Astrocyte of the spinal cord (primary cell): Measurements from ENCODE around the gene FOXK2.

Experiments used
- DNase-seq: peaks from one replicate; pipeline ENCODE4 v3.0.0; 2011; ENCODE audit warnings: low read depth, low spot score
- H3K4me3 ChIP-seq: 2 replicates; pipeline ENCODE4 v1.5.1; 2011; ENCODE audit warnings: low read depth, mild to moderate bottlenecking, low read length, moderate library complexity
- in situ Hi-C: cut with HindIII; loops from 2 replicates; pipeline ENCODE4 v1.10.0; 2017; ENCODE audit warnings: low sequenced_read_pairs
- TF ChIP-seq, protein P1 (sequence below): IDR thresholded peaks from 2 replicates; pipeline ENCODE4 v1.5.1; 2012; ENCODE audit warnings: low read depth, mild to moderate bottlenecking, low read length, inconsistent platforms

The FOXK2 gene

DNA sequence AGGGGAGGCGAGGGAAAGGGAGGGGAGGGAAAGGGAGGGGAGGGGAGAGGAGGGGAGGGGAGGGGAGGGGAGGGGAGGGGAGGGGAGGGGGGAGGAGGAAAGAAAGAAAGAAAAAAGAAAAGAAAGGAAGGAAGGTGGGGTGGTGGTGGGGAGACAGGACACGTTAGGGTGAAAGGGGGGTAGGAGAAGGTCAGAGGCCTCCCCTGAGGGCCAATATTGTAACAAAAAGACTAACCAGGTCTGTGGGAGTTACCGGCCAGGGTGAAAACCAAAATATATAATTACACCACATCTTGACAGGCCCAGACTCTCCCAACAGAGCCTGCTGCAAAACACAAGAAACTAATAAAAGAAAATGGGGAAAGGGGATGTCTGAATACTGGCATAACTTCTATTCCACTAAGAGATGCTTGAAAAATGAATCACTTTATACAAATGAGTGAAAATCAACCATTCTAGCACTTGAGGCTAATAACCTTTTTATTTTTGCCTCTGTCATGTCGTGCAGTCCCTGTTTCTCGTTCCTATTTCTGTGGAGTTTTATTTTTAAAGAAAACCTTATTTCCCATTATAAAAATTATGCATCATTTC, 118.7 kb downstream of the FOXK2 start:
- TF ChIP-seq, protein P1, sequence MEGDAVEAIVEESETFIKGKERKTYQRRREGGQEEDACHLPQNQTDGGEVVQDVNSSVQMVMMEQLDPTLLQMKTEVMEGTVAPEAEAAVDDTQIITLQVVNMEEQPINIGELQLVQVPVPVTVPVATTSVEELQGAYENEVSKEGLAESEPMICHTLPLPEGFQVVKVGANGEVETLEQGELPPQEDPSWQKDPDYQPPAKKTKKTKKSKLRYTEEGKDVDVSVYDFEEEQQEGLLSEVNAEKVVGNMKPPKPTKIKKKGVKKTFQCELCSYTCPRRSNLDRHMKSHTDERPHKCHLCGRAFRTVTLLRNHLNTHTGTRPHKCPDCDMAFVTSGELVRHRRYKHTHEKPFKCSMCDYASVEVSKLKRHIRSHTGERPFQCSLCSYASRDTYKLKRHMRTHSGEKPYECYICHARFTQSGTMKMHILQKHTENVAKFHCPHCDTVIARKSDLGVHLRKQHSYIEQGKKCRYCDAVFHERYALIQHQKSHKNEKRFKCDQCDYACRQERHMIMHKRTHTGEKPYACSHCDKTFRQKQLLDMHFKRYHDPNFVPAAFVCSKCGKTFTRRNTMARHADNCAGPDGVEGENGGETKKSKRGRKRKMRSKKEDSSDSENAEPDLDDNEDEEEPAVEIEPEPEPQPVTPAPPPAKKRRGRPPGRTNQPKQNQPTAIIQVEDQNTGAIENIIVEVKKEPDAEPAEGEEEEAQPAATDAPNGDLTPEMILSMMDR: no peak
- DNase-seq: no peak
- H3K4me3 ChIP-seq: no peak overlapping the region
- in situ Hi-C loops: no loop called here

DNA sequence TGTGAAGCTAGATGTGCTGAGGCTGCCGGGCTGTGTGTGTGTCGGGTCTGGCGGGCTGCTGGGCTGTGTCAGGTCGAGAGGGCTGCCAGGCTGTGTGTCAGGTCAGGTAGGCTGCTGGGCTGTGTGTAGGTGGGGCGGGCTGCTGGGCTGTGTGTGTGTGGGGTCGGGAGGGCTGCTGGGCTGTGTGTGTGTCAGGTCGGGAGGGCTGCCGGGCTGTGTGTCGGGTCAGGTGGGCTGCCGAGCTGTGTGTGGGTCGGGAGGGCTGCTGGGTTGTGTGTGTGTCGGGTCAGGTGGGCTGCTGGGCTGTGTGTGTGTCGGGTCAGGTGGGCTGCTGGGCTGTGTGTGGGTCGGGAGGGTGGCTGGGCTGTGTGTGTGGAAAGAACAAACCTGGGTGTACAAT, 120.1 kb downstream of the FOXK2 start:
- in situ Hi-C loops: no loop called here
- DNase-seq: no peak
- H3K4me3 ChIP-seq: no peak overlapping the region
- TF ChIP-seq, protein P1: no peak

DNA sequence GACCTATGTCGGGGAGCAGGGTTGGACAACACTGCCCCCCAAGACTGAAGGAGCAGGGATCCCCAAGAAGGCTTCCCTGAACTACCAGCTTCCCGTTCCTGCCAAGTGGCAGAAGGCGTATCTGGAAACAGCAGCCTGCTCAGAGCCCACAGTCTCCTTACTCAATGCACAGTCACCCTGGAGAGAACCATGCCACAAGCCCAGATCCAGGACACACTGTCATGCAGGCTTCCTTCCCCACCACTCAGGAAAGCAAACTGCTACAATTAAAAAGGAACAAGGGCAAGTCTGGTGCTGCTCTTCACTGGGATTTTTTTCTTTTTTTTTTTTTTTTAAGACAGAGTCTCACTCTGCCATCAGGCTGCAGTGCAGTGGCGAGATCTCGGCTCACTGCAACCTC, 120.5 kb downstream of the FOXK2 start:
- TF ChIP-seq, protein P1: no peak
- in situ Hi-C loops: no loop called here
- DNase-seq: no peak
- H3K4me3 ChIP-seq: no peak overlapping the region

DNA sequence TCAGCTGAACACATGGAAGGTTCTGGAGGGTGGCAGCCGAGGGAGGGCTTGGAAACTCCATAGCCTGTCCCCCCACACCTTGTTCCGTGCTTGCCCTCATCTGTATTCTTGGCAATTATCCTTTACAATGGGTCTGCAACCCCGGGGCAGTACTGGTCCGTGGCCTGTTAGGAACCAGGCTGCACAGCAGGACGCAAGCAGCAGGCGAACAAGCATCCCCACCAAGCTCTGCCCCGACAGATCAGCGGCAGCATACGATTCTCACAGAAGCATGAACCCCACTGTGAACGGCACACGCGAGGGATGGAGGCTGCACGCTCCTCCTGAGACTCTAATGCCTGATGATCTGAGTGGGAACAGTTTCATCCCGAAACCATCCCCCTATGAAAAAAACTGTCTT, 122.5 kb downstream of the FOXK2 start:
- TF ChIP-seq, protein P1: no peak
- H3K4me3 ChIP-seq: no peak overlapping the region
- no peak for DNase-seq
- in situ Hi-C loops: no loop called here

DNA sequence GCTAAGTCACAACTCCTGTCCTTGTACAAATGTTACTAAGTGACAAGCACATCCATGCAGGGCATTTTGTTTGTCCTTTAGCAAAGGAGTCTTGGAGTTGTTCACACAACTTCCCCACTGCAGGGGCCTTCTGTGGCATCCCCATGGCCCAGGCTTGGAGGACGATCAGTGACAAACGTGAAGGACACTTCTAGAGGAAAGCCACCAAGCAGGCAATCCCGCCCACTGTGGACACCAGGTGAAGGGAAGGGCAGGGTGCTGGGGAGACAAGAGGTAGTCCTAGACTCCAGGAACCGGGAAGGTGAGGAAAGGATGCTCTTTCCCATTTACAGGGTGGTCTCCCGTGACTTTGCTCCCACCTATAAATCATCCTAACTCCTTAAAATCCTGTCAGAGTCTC, 124.6 kb downstream of the FOXK2 start:
- DNase-seq: no peak
- TF ChIP-seq, protein P1: no peak
- no peak overlapping the region for H3K4me3 ChIP-seq
- in situ Hi-C loops: no loop called here

DNA sequence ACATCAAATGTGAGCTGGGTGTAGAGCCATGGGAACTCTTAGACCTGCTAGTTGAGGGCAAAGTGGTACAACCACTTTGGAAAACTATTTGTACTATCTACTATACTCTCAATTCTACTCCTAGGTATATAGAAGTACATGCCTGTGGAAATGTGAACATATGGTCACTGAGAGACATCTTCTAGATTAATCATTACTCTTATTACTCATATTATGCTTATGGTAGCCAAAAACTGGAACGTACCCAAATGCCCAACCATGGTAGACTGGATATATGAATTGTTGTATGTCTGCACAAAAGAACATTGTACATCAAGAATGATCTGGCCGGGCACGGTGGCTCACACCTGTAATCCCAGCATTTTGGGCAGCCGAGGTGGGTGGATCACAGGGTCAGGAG, 126.0 kb downstream of the FOXK2 start:
- TF ChIP-seq, protein P1: no peak
- H3K4me3 ChIP-seq: no peak overlapping the region
- in situ Hi-C loops: no loop called here
- DNase-seq: no peak

DNA sequence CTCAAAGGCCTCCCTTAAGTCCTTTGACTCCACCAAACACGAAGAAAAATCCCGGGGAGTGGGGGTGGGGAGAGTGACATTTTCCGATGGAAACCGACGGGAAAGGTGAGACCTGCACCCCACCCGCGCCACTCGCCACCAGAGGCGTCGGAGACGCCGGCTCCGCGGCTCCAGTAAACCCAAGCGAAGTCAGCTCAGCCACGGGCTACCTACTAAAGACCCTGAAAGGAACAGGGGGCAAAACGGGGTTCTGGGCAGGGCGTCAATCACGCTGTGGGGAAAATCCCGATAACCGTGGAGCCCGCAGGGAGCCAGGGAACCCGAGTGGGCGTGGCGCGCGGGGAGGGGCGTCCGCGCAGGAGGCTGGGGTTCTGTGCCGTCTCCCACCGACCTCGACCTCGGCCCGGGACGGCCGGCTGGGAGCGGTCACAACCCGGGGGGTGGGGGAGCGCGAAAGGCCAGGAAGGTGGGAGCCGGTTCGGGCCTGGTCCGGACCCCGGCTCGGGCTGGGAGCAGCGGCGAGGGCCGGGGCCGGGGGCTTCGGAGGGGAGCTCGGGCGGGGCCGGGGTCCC, 128.1 kb downstream of the FOXK2 start:
- peak overlapping the region; percentile 92 for H3K4me3 ChIP-seq
- no peak for DNase-seq
- TF ChIP-seq, protein P1: peak; percentile 30
- in situ Hi-C loops: no loop called here
